ENCODE results near the gene FAM72A.
A peak's percentile ranks its signal among the peaks of the same experiment; 100 is the strongest.
"Not testable (repeated sequence)": the region's sequence is repeated elsewhere in the genome, so short reads cannot be mapped to it uniquely, and the experiment has no call there.

FAM72A gene

GRCh38 chr1:206215600-206216392 is 13.2 kb upstream of the FAM72A start:
- not testable (repeated sequence) for DNase-seq (ENCODE audit: low spot score)

GRCh38 chr1:206210802-206211201 is 8.2 kb upstream of the FAM72A start:
- DNase-seq (ENCODE audit: low spot score) = not testable (repeated sequence)

- not testable (repeated sequence) for DNase-seq (ENCODE audit: low spot score)
Observed at GRCh38 chr1:206205569-206205968, 2.9 kb upstream of the FAM72A start.

- DNase-seq (ENCODE audit: low spot score) = peak; percentile 1
Observed at GRCh38 chr1:206204871-206205270, 2.2 kb upstream of the FAM72A start.

DNA sequence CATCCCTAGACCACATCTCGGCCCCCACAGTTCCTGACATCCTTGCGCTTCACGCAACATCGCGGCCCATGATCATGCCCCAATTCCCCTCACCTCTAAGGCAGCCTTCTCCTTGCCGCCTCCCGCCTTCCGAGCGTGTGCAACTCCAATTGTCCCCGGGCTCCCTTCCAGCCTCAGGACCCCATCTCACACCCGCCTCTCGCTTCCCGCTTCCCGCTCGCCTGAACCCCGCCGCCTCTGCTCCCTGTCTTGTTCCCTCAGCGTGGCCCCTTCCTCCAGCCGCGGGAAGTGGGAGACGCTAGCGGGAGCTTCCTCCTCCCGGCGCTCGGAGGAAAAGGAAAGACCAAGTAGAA is 1.5 kb upstream of the FAM72A start:
- DNase-seq (ENCODE audit: low spot score) = not testable (repeated sequence)

DNA sequence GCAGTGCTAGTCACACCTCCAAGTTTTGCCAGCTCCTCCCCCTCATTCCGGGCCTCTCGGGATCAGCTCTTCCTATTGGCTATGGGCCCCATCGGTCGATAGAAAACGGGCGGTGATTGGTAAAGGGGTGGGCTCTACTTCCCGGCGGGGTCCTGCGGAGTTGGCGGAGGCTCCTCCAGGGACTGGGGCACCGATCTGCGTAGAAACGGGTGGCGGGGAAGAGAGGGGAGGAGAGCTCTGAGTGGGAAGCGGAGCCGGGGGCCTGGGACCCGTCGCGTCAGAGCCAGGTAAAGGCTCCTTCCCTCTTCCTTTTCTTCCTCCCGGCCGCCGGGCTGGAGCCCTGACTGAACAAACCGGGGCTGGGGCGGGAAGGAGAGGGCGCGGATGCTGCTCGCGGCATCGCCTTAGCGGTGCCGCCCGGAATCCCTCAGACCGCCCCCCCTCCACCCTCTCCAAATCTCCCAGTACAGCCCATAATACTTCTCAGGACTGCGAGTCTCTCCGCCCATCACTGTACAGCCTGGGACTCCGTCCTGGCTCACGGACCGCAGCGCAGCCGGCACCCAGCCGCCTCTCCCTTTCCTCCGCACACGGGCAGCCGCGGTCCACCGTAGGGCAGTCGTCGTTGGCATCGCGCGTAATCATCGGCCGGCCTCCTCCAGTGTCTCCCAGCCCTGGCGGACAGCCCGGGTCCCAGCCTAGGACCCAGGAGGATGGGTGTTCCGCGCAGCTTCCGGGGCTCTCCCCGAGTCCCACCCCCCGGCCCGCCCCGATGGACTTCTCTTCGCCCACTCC is 922 bp upstream of the FAM72A start, which contains the start of gene SRGAP2:
Gene SRGAP2, plus strand, starts transcription at position 178 of the 795 bp plus-strand sequence. CDS start 2,430 bp downstream, outside the sequence.
- DNase-seq (ENCODE audit: low spot score) = peak; percentile 62

DNA sequence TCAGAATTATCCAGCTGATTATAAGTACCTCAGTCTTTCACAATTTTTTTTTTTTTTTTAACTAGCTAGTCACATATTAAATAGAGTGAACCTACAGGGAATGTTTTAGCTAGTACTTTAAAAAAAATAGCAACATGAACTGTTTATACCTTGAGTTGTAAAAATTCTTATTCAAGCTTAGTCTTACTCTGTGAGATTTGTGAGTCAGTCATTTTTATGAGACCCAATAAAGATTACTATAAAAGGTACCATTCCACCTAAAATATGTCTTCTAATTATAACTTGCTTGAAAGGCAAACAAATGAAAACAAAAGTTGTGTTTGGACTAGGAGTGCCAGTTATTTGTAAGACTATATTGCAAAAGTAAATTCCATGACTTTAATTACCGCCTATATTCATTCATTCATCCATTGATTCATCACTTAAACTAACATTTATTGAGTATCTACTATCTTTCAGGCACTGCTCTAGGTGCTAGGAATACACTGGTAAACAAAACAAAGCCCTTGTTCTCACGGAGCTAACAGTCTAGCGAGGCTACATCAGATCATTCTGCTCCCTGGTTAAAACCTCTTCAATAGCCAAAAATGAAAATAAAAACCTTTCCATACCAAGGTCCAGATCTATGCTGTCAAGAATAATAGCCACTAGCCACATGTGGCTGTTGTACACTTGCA is 5.8 kb downstream of the FAM72A start:
- DNase-seq (ENCODE audit: low spot score) = not testable (repeated sequence)

DNA sequence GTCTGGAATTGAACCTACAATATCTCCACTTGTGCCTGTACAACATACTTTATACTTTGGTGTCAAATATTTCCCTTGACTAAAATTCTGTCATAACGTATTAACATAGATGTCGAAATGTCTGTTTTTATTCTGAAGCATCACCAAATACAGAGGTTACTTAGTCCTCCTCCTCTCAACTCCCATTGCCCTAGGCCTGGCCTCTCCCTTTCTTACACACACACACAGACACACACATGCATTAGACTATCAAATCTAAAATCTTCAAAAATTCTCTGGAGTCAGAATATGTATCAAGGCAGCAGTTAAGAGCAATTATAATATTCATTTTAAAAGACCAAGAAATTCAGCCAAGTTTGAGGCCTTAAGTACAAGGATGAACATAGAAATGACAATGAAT is 7.5 kb downstream of the FAM72A start:
- DNase-seq (ENCODE audit: low spot score) = not testable (repeated sequence)

DNA sequence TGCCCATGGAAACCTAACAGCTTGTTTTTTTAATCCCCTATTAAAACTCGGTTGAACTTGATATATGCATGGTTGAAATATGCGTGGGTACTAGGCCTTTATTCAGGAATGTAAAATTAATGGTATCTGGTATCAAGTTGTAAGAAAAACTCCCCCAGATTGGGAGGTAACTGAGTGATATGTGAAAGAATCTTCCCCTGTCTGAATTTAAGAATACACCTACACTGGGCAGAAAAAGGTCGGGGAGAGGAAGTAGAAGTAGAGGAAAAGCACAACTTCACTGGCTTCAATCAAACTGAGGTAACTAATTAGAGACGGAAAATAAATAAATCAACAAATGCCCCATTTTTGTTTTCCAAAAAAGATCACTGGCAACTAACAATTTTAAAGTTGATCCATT is 15.8 kb downstream of the FAM72A start:
- not testable (repeated sequence) for DNase-seq (ENCODE audit: low spot score)

DNA sequence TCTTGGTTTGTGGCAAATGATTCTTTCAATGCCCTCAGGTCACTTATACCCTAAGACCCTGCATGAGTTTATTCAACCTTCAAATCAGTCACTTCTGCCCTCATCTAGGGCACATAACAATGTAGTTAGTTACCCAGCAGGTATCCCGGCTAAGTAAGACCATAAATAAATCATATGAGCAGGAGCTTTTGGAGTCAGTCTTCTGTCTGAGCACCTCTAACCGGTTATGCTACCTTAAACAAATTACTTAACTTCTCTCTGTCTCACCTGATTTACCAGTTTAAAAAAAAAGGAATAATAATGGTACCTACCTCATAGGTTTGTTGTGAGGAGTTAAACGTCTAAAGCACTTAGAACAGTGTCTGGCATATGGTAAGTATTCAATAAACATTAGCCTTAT is 16.9 kb downstream of the FAM72A start:
- DNase-seq (ENCODE audit: low spot score) = not testable (repeated sequence)

DNA sequence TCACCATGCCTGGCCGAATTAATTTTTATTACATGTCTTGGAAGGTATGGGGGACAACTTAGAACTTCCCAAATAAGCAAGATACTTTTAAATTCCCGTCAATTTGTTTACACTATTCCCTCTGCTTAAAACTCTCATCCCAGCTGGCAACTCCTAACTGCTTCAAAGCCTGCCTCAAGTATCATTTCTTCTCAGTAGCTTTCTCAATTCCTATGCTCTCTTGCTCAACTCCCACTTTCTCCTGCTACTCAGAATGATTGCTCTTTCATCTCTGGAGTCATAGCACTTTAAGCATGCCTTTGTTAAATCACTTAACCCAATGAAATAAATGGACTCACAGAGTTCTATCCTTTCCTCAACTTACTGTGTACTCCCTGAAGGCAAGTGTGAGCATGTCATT is 18.9 kb downstream of the FAM72A start:
- DNase-seq (ENCODE audit: low spot score) = not testable (repeated sequence)

DNA sequence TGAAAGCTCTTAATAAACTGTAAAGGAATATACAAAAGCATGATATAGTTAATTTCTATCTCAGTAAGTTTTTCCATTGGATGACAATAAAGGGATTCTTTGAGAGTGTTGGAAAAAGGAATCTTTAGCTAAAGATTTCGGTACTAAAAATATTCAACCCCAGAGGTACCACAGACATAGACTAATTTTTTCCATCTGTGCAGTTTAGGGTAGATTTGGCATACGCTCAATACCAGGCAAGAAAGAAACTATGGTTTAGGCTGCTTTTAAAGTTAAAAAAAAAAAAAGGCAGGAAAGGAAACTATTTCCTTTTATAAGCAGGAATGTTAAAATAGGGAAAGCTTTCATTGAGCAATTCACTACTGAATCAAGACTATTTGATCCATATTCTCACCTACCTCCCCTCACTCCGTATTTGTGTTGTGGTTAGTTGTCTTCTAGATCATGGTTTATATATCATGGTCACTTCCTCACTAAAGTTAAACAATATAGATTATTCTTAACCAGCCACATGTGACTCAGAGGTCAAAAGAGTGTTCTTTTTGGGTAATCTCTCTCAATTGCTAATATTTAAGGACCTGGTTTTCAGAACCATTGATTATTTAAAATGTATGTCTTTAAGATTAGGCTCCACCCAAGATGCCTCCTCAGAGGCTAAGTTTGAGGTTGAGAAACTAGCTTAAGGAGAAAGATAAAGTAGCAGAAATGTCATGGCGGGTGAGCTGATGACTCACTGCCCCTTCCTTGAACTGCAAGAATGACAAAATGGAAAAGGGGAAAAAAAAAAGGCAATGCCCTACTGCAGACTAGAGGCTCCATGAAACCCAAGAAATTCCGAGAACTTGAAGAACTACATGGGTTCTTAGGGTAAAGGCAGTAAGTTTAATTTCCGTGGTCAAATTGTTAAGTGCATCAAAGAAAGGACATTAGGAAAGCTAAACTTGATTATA is 20.0 kb downstream of the FAM72A start:
- peak; percentile 1 for DNase-seq (ENCODE audit: low spot score)

DNA sequence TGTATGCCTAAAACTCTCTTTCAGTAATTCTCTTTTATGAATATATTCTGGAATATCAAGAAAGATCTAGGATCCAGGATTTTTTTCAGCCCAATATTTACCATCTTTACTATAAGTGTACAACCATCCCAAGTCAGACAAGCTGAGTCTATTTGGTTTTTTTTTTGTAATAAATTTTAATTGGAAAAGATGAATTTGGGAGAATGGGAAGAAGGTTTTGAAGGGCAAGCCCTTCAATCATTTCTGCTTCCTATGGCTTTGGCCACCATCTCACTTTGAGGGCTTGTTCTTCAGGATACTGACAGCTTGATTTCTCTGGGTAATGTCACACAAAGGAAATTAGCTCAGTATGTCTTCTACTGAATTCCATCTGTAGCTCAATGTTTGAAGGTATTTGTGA is 23.0 kb downstream of the FAM72A start:
- not testable (repeated sequence) for DNase-seq (ENCODE audit: low spot score)

DNA sequence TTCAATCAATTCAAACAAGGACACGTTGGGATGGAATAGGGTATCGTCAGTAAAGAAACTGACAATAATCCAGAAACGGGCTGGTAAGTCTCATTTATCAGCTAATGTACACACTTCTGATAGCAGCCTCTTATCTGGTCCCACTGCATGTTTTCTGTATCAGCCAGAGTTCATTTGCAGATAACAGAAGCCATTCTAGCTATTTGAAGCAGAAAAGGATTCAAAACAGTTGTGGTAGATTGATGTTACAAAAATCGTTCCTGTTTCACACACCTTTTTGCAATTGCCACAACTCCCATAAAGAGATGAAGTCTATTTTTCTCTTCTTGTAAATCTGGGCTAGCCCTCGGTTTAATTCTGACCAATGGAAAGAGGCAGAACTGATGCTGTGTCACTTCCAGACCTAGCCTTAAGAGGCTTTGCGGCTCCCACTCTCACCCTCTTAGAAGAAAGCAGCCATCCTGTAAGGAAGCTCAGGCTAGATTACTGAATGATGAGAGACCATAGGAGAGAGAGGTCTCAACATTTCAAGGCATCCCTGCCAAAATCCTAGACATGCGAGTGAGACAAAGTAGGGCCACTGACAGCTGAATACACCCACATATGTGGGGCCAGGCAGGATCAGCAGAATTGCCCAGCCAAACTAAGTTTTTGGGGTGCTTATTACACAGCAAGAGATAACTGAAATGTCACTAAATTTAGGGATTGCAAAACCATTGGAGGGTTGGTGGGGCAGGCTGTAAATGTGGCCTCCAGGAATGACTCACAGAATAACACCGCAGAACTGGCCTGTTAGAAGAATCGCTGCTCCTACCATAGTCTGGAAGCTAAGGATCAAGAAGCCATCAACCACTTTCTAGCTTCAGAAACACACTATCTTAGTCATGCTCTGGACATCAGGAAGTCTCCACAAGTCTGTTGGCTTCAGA is 24.3 kb downstream of the FAM72A start:
- peak; percentile 2 for DNase-seq (ENCODE audit: low spot score)

DNA sequence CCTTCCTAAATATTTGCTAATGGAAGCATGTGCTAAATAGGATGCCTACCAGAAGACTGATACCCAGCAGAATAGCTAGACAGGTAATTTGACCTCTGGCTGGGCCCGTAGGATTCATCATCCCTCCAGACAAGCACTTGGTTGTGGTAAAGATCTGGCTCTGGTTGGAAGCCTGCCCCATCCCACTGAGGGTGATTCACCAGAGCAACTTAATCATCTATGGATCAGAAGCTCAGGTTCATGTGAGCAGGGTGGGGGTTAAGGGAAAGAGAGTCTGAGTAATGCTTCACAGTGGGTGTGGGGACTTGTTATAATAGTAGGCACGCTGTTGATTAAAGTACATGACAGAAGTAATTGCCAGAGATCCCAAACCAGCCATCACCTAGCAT is 26.5 kb downstream of the FAM72A start:
- DNase-seq (ENCODE audit: low spot score) = not testable (repeated sequence)

DNA sequence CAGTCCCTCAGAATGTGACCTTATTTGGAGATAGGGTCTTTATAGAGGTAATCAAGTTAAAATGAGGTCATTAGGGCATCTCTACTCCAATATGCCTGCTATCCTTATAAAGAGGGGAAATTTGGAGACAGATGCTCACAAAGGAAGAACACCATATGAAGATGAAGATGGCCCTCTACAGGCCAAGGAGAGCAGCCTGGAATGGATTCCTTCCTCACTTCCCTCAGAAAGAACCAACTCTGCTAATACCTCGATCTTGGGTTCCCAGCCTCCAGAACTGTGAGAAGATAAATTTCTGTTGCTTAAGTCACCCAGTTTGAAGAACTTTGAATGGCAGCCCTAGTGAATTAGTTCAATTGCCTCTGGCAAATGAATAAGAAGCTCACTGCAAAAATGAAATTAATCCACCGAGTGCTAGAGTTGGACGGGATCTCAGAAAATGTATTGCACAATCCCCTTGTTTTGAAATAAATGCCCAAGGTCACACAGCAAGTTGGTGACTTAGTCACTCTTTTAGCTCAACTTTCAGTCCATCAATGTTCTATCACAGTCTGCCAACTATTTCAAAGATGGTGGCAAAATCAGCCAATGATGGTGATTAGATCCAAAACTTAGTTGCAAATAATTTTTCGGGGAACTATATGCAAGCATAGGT is 27.1 kb downstream of the FAM72A start:
- peak; percentile 4 for DNase-seq (ENCODE audit: low spot score)

- DNase-seq (ENCODE audit: low spot score) = peak; percentile 1
Observed at GRCh38 chr1:206174182-206174868, 28.3 kb downstream of the FAM72A start.

GRCh38 chr1:206173110-206173719 is 29.4 kb downstream of the FAM72A start:
- DNase-seq (ENCODE audit: low spot score) = not testable (repeated sequence)

- DNase-seq (ENCODE audit: low spot score) = not testable (repeated sequence)
Observed at GRCh38 chr1:206169794-206170193, 32.8 kb downstream of the FAM72A start.

All from hematopoietic multipotent progenitor cell treated with erythropoietin and hydrocortisone succinate and interleukin-3 and kit ligand, for 15 days (in vitro differentiated cells).